NCI-H187 treated with DMSO at 0.1 percent for 48 hours (cell line): ENCODE data around the gene SLC6A8.
"Not testable (repeated sequence)": the region's sequence is repeated elsewhere in the genome, so short reads cannot be mapped to it uniquely, and the experiment has no call there.

Experiments used
- DNase-seq: peaks from one replicate; lab custom pipeline; 2025; lab: John Stamatoyannopoulos, UW

SLC6A8 gene

GRCh38 chrX:153672531-153673427 is 14.9 kb upstream of the SLC6A8 start:
- no peak for DNase-seq

DNA sequence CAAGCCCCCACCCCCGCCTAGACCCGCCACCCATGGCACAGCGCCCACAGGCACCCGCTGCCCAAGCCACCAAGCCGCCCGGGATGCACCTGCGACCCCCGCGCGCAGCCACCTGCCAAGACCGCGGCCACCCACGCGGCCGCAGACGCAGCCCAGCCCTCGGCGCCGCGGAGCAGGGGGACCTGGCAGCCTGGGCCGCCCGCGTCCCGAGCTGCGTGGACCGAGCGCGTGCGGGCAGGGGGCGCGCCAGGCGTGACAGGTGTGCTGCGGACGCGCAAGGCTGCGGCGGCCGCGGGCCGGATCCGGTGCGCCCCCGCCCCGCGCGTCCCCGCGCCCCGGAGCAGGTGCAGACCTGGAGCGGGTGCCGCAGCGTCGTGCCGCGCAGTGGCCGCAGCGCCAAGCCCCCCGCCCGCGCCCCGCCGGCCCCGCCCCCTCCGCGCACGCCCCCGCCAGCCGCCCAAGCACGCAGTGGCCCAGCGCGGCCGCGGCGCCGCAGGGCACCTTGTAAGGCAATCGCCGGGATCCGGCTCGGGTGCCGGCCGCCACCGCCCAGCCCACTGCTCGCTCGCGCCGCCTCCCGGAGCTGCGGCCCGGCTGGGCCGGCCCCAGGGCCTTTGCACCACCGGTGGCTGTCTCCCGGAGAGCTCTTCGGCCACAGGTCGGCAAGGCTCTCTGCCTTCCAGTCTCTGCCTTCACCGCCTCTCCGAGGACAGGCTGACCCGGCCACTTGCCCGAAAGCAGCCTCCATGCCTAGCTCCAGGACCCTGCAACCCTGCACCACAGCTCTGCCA is 14.1 kb upstream of the SLC6A8 start, which contains the start of gene PNCK:
Gene PNCK, minus strand, starts transcription at position 386 of the 791 bp plus-strand sequence. CDS start 737 bp downstream, outside the sequence.
- no peak for DNase-seq

GRCh38 chrX:153674219-153674851 is 13.4 kb upstream of the SLC6A8 start:
- DNase-seq = no peak

DNA sequence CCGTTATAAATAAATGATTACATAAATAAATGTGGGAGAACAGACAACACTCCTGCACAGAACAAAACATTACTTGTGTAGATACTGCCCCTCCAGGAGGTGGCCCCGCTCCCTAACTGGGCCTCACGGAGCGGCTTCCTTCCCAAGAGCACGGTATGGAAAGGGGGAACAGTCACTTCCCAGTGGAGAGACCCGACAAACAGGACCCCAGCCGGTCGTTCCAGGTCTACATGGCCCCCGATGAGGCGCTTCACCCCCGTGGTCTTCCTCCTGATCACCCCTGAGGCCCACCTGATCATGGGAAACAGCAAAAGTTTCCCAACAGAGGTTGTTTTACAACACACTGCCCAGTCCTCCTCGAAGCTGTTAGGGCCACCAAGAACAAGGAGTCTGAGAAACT is 6.6 kb upstream of the SLC6A8 start:
- no peak for DNase-seq

GRCh38 chrX:153683486-153683885 is 4.2 kb upstream of the SLC6A8 start:
- DNase-seq = not testable (repeated sequence)

DNA sequence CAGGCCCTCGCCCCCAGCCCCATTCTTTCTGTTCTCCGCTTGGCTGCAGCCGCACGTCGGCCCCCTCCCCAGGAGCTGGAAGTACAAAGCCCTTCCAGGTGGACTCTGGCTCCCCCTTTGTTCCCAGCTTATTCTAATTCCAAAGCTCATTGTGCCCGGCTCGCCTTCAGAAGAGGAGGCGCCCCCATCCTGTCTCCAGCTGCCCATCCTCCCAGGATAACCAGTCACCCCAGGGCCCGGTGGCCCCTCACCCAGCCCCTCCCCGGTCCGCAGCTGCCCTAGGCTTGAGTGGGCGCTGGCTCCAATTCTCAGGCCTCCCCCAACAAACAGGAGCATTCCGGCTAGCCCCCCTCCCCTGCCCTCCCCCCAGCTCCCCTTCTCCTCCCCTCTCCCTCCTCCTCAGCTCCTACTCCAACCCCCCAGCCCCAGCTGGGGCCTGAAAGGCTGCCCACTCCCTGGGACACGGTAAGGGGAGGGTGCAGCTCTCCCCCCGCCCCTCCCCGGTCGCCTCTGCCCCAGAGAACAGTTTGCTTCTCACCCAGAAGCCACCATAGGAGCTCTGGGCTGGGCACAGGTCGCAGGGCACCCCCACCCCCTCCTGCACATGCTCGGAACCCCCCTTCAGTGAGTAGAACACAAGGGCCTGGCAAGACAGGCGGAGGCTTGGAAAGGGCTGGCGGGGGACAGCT is 3.1 kb upstream of the SLC6A8 start:
- no peak for DNase-seq

- DNase-seq = no peak
Measured at GRCh38 chrX:153685156-153685536, 2.6 kb upstream of the SLC6A8 start.

DNA sequence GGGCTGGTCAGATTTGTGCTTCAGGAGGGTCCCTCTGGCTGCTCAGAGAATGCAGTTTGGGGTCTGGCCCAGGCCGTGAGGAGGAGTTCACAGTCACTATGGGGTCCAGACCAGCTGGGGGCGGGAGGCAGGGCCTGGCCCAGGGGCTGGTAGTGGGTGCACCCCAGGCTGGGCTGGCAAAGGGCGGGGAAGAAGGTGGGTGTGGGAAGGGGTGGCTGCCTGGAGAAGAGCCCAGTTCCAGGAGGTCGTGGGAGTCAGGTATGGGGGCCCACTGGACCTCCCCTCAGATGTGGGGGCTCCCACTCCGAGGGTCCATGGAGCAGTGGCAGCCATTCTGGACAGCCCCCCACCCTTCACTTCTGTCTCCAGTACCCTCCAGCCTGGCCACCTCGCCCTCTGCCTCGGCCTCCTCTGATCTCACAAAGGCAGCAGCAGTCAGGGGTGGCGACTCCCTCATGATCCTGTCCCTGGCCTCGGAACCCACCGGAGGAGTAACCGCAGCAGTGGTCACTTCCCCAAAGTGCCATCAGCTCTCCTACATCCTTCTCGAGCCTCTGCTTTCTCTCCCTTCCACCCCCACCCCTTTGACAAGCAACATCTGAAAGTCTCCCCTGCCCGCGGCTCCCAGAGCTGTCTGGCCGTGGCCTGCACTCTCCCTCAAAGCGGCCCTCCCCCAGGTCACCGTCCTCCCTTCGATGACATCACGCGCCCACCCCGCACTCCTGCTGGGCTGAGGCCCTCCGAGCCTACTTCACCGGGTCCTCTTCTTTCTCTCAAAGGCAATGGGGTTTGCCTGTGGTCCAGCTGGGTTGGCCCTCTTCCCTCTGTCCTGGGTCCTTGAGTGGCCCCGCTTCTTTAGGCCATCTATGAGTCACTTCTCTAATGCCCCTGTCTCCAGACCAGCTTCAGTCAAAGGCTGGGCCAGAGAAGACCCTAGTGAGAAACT is 1.7 kb upstream of the SLC6A8 start:
- DNase-seq = no peak

DNA sequence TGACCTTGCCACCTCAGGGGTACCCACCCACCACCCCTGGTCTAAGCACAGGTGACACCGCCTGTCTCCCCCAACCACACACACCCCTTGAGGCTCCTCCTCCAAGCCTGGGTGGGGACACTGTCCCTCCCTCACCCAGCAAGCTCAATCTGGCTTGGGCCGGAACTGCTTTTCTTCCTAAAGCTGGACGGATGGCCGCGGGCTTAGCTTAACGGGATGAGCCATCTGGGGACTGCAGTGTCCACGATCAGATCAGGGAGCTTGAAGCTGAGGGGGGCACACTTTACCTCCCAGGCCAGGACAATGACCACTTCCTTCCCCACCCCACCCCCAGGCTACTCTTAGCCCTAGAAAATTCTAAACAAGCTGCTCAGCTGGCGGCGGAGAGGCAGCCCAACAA is 1.0 kb upstream of the SLC6A8 start:
- DNase-seq = no peak

GRCh38 chrX:153688071-153688470 is 345 bp downstream of the SLC6A8 start:
- DNase-seq = no peak

DNA sequence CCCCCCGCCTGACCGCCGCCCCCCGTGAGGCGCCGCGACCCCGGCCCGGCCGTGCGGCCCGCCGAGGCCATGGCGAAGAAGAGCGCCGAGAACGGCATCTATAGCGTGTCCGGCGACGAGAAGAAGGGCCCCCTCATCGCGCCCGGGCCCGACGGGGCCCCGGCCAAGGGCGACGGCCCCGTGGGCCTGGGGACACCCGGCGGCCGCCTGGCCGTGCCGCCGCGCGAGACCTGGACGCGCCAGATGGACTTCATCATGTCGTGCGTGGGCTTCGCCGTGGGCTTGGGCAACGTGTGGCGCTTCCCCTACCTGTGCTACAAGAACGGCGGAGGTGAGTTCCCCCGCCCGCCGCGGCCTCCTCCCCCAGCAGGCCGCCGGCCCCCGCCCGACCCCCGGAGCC is 780 bp downstream of the SLC6A8 start:
- DNase-seq = no peak

DNA sequence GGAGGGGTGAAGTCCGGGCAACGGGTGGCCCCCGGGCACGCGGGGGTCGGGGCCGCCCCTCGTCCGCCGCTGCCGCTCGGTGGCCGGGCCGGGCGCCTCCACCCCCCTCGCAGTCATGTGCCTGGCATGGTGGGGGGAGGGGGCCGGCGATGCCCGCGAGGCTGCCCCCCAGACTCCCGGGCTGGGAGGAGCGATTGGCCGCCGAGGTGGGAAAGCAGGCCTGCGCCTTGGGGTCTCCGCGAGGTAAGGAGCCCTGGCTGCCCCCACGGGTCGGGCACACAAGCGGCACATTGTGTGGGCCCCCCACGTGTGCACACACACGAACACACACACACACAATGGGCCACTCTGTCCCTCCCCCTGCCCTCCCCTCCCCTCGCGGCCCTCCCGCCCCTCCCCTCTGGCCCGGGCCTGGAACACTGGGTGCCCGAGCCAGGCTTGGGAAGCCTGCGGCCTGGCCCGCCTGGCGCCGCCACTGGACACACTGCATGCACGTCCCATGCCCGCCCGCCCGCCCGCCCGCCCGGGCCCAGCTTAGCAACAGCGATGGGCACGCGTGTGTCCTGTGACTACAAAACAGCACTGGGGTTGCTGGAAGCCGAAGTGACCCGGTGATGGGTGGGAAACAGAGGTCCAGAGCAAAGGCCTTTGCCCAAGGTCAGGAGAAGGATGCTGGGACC is 1.3 kb downstream of the SLC6A8 start:
- no peak for DNase-seq

GRCh38 chrX:153689654-153690465 is 2.1 kb downstream of the SLC6A8 start:
- DNase-seq = no peak

GRCh38 chrX:153690466-153690865 is 2.7 kb downstream of the SLC6A8 start:
- DNase-seq = no peak

DNA sequence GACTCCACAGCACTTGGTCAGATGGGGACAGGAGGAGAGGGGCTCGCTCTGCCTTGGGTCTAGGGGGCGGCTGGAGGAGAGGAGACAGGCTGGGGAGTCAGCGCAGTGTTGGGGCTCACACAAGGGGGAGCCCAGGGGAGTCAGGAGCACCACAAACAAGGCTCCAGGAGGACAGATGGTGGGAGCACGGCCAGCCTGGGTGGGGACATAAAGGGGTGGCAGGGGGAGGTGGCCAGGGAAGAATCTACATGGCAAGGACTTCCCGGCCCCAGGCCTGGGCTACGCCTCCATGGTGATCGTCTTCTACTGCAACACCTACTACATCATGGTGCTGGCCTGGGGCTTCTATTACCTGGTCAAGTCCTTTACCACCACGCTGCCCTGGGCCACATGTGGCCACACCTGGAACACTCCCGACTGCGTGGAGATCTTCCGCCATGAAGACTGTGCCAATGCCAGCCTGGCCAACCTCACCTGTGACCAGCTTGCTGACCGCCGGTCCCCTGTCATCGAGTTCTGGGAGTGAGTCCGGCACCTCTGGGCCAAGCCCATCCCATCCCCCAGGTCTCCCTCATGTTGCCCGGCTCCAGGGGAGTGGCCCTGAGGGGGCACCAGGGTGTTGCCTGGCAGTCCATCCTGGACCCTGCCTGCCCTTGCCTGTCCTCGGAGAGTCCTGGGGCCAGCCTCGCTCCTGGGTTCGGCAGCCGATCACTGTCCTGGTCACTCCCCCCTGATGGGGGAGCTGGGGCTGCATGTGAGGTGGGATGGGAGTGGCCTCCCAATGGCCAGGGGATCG is 3.5 kb downstream of the SLC6A8 start:
- not testable (repeated sequence) for DNase-seq

DNA sequence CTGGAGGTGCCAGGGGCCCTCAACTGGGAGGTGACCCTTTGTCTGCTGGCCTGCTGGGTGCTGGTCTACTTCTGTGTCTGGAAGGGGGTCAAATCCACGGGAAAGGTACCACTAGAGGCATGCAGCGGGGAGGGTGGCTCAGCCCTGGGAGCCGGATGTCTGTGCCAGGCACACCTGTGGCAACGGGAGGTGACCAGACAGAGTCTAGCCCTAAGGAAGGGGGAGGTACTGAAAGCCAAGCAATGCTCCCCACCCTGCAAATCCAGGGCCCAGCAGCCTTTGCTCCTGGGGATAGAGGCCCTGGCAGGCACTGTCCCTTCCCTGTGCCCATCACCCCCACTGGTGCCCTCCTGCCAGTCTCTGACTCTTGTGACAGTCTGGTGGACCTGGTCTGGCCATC is 4.3 kb downstream of the SLC6A8 start:
- DNase-seq = no peak

DNA sequence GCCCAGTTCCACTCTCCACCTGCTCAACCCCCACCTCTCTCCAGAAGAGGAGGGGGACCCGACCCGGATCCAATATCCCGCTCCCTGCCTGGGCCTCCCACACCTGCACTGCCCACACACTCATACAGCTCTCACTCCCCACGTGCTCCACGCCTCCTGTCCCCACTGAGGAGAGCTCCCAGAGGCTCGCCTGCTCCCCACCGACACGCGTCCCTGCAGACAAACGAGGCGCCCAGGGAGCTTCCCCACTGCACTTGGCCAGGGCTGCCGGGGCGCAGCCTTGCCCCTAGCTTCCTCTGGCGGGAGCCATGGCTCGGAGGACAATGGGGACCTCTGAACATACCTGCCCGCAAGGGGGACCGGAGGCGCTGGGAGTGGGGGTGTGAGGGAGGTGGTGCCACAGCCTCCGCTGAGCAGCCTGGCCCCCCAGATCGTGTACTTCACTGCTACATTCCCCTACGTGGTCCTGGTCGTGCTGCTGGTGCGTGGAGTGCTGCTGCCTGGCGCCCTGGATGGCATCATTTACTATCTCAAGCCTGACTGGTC is 5.0 kb downstream of the SLC6A8 start:
- DNase-seq = no peak
